ENCODE data around the gene CTDSP2.

CTDSP2 gene

GRCh38 chr12:57807285-57807684 is 39.2 kb downstream of the CTDSP2 start:
- H3K9me3 ChIP-seq (ENCODE audit: low read length) = no peaks in the 10 kb centered on the region
- H3K4me1 ChIP-seq (ENCODE audit: insufficient read depth, low read length) = no peaks in the 10 kb centered on the region
- H3K27ac ChIP-seq (ENCODE audit: low read depth, low read length) = no peak overlapping the region
- H3K9ac ChIP-seq (ENCODE audit: low read length) = no peak overlapping the region
- H3K36me3 ChIP-seq (ENCODE audit: insufficient read depth, low read length) = peaks cover 60% of the 10 kb centered on the region
- H3K4me3 ChIP-seq (ENCODE audit: low read depth in 1 of 2, low read length in 2 of 2) = no peak overlapping the region
- no peaks in the 10 kb centered on the region for H3K27me3 ChIP-seq (ENCODE audit: control insufficient read depth in 1 of 2, insufficient read depth in 2 of 2, low read length in 2 of 2)

GRCh38 chr12:57806677-57807076 is 39.9 kb downstream of the CTDSP2 start:
- Histone ChIP-seq H3K4me1 (ENCODE audit: insufficient read depth, low read length) (no peaks in the 10 kb centered on the region), H3K27me3 (ENCODE audit: control insufficient read depth in 1 of 2, insufficient read depth in 2 of 2, low read length in 2 of 2) (no peaks in the 10 kb centered on the region), H3K4me3 (ENCODE audit: low read depth in 1 of 2, low read length in 2 of 2) (no peak overlapping the region), H3K9ac (ENCODE audit: low read length) (no peak overlapping the region), H3K36me3 (ENCODE audit: insufficient read depth, low read length) (peaks cover 66% of the 10 kb centered on the region), H3K9me3 (ENCODE audit: low read length) (no peaks in the 10 kb centered on the region), H3K27ac (ENCODE audit: low read depth, low read length) (no peak overlapping the region)

GRCh38 chr12:57803319-57803893 is 43.1 kb downstream of the CTDSP2 start:
- no peaks in the 10 kb centered on the region for H3K9me3 ChIP-seq (ENCODE audit: low read length)
- peaks cover 55% of the 10 kb centered on the region for H3K36me3 ChIP-seq (ENCODE audit: insufficient read depth, low read length)
- no peak overlapping the region for H3K9ac ChIP-seq (ENCODE audit: low read length)
- no peak overlapping the region for H3K4me3 ChIP-seq (ENCODE audit: low read depth in 1 of 2, low read length in 2 of 2)
- no peaks in the 10 kb centered on the region for H3K4me1 ChIP-seq (ENCODE audit: insufficient read depth, low read length)
- H3K27ac ChIP-seq (ENCODE audit: low read depth, low read length) = peak overlapping the region; percentile 49
- no peaks in the 10 kb centered on the region for H3K27me3 ChIP-seq (ENCODE audit: control insufficient read depth in 1 of 2, insufficient read depth in 2 of 2, low read length in 2 of 2)

- H3K9me3 ChIP-seq (ENCODE audit: low read length) = no peaks in the 10 kb centered on the region
- H3K9ac ChIP-seq (ENCODE audit: low read length) = no peak overlapping the region
- H3K4me3 ChIP-seq (ENCODE audit: low read depth in 1 of 2, low read length in 2 of 2) = no peak overlapping the region
- no peaks in the 10 kb centered on the region for H3K27me3 ChIP-seq (ENCODE audit: control insufficient read depth in 1 of 2, insufficient read depth in 2 of 2, low read length in 2 of 2)
- no peak overlapping the region for H3K27ac ChIP-seq (ENCODE audit: low read depth, low read length)
- peaks cover 47% of the 10 kb centered on the region for H3K36me3 ChIP-seq (ENCODE audit: insufficient read depth, low read length)
- H3K4me1 ChIP-seq (ENCODE audit: insufficient read depth, low read length) = no peaks in the 10 kb centered on the region
Measured at GRCh38 chr12:57802607-57803006, 43.9 kb downstream of the CTDSP2 start.

GRCh38 chr12:57800965-57801364 is 45.6 kb downstream of the CTDSP2 start:
- no peak overlapping the region for H3K27ac ChIP-seq (ENCODE audit: low read depth, low read length)
- no peaks in the 10 kb centered on the region for H3K4me1 ChIP-seq (ENCODE audit: insufficient read depth, low read length)
- H3K9me3 ChIP-seq (ENCODE audit: low read length) = no peaks in the 10 kb centered on the region
- no peak overlapping the region for H3K9ac ChIP-seq (ENCODE audit: low read length)
- H3K4me3 ChIP-seq (ENCODE audit: low read depth in 1 of 2, low read length in 2 of 2) = no peak overlapping the region
- H3K36me3 ChIP-seq (ENCODE audit: insufficient read depth, low read length) = peaks cover 44% of the 10 kb centered on the region
- no peaks in the 10 kb centered on the region for H3K27me3 ChIP-seq (ENCODE audit: control insufficient read depth in 1 of 2, insufficient read depth in 2 of 2, low read length in 2 of 2)

GRCh38 chr12:57797933-57798332 is 48.6 kb downstream of the CTDSP2 start:
- Histone ChIP-seq H3K27me3 (ENCODE audit: control insufficient read depth in 1 of 2, insufficient read depth in 2 of 2, low read length in 2 of 2) (no peaks in the 10 kb centered on the region), H3K9me3 (ENCODE audit: low read length) (no peaks in the 10 kb centered on the region), H3K4me1 (ENCODE audit: insufficient read depth, low read length) (no peaks in the 10 kb centered on the region), H3K27ac (ENCODE audit: low read depth, low read length) (no peak overlapping the region), H3K4me3 (ENCODE audit: low read depth in 1 of 2, low read length in 2 of 2) (no peak overlapping the region), H3K9ac (ENCODE audit: low read length) (no peak overlapping the region), H3K36me3 (ENCODE audit: insufficient read depth, low read length) (peaks cover 56% of the 10 kb centered on the region)

- Histone ChIP-seq H3K36me3 (ENCODE audit: insufficient read depth, low read length) (peaks cover 47% of the 10 kb centered on the region), H3K27ac (ENCODE audit: low read depth, low read length) (no peak overlapping the region), H3K4me1 (ENCODE audit: insufficient read depth, low read length) (no peaks in the 10 kb centered on the region), H3K9ac (ENCODE audit: low read length) (no peak overlapping the region), H3K9me3 (ENCODE audit: low read length) (no peaks in the 10 kb centered on the region), H3K27me3 (ENCODE audit: control insufficient read depth in 1 of 2, insufficient read depth in 2 of 2, low read length in 2 of 2) (no peaks in the 10 kb centered on the region), H3K4me3 (ENCODE audit: low read depth in 1 of 2, low read length in 2 of 2) (no peak overlapping the region)
Measured at GRCh38 chr12:57796996-57797395, 49.5 kb downstream of the CTDSP2 start.

- no peak overlapping the region for H3K9ac ChIP-seq (ENCODE audit: low read length)
- no peaks in the 10 kb centered on the region for H3K27me3 ChIP-seq (ENCODE audit: control insufficient read depth in 1 of 2, insufficient read depth in 2 of 2, low read length in 2 of 2)
- no peak overlapping the region for H3K4me3 ChIP-seq (ENCODE audit: low read depth in 1 of 2, low read length in 2 of 2)
- peaks cover 51% of the 10 kb centered on the region for H3K36me3 ChIP-seq (ENCODE audit: insufficient read depth, low read length)
- no peaks in the 10 kb centered on the region for H3K9me3 ChIP-seq (ENCODE audit: low read length)
- H3K27ac ChIP-seq (ENCODE audit: low read depth, low read length) = no peak overlapping the region
- no peaks in the 10 kb centered on the region for H3K4me1 ChIP-seq (ENCODE audit: insufficient read depth, low read length)
Measured at GRCh38 chr12:57795354-57795753, 51.2 kb downstream of the CTDSP2 start.

- H3K36me3 ChIP-seq (ENCODE audit: insufficient read depth, low read length) = peaks cover 38% of the 10 kb centered on the region
- no peaks in the 10 kb centered on the region for H3K9me3 ChIP-seq (ENCODE audit: low read length)
- H3K27me3 ChIP-seq (ENCODE audit: control insufficient read depth in 1 of 2, insufficient read depth in 2 of 2, low read length in 2 of 2) = no peaks in the 10 kb centered on the region
- H3K27ac ChIP-seq (ENCODE audit: low read depth, low read length) = no peak overlapping the region
- no peak overlapping the region for H3K4me3 ChIP-seq (ENCODE audit: low read depth in 1 of 2, low read length in 2 of 2)
- H3K9ac ChIP-seq (ENCODE audit: low read length) = no peak overlapping the region
- no peaks in the 10 kb centered on the region for H3K4me1 ChIP-seq (ENCODE audit: insufficient read depth, low read length)
Measured at GRCh38 chr12:57793920-57794319, 52.6 kb downstream of the CTDSP2 start.

- Histone ChIP-seq H3K4me1 (ENCODE audit: insufficient read depth, low read length) (peaks cover 10% of the 10 kb centered on the region), H3K9ac (ENCODE audit: low read length) (no peak overlapping the region), H3K9me3 (ENCODE audit: low read length) (no peaks in the 10 kb centered on the region), H3K36me3 (ENCODE audit: insufficient read depth, low read length) (peaks cover 30% of the 10 kb centered on the region), H3K27ac (ENCODE audit: low read depth, low read length) (no peak overlapping the region), H3K27me3 (ENCODE audit: control insufficient read depth in 1 of 2, insufficient read depth in 2 of 2, low read length in 2 of 2) (no peaks in the 10 kb centered on the region), H3K4me3 (ENCODE audit: low read depth in 1 of 2, low read length in 2 of 2) (no peak overlapping the region)
Measured at GRCh38 chr12:57783861-57784260, 62.7 kb downstream of the CTDSP2 start.

- H3K36me3 ChIP-seq (ENCODE audit: insufficient read depth, low read length) = peaks cover 30% of the 10 kb centered on the region
- no peak overlapping the region for H3K27ac ChIP-seq (ENCODE audit: low read depth, low read length)
- peak overlapping the region in 1 of 2 donors; percentile 100 for H3K4me3 ChIP-seq (ENCODE audit: low read depth in 1 of 2, low read length in 2 of 2)
- no peaks in the 10 kb centered on the region for H3K27me3 ChIP-seq (ENCODE audit: control insufficient read depth in 1 of 2, insufficient read depth in 2 of 2, low read length in 2 of 2)
- H3K9ac ChIP-seq (ENCODE audit: low read length) = peak overlapping the region; percentile 83
- peaks cover 10% of the 10 kb centered on the region for H3K4me1 ChIP-seq (ENCODE audit: insufficient read depth, low read length)
- H3K9me3 ChIP-seq (ENCODE audit: low read length) = no peaks in the 10 kb centered on the region
Measured at GRCh38 chr12:57783466-57783801, 63.1 kb downstream of the CTDSP2 start.

GRCh38 chr12:57782608-57783465 is 63.7 kb downstream of the CTDSP2 start, which contains the start of gene TSFM:
TSS of gene TSFM (plus strand) at chr12:57782787. CDS start at chr12:57782802, 15 bp downstream.
- peak within 1 kb of the TSS; percentile 66 to 100 for H3K4me3 ChIP-seq (ENCODE audit: low read depth in 1 of 2, low read length in 2 of 2)
- H3K36me3 ChIP-seq (ENCODE audit: insufficient read depth, low read length) = peaks cover 30% of the 10 kb centered on the region
- H3K4me1 ChIP-seq (ENCODE audit: insufficient read depth, low read length) = peaks cover 10% of the 10 kb centered on the region
- H3K27me3 ChIP-seq (ENCODE audit: control insufficient read depth in 1 of 2, insufficient read depth in 2 of 2, low read length in 2 of 2) = no peaks in the 10 kb centered on the region
- H3K9me3 ChIP-seq (ENCODE audit: low read length) = no peaks in the 10 kb centered on the region
- H3K9ac ChIP-seq (ENCODE audit: low read length) = peak within 1 kb of the TSS; percentile 83
- H3K27ac ChIP-seq (ENCODE audit: low read depth, low read length) = peak within 1 kb of the TSS; percentile 59

Measured in muscle layer of colon (tissue), 2 donors.